GM15510 (cell line): ENCODE measurements around the gene TESMIN.

Experiments
- POLR2A ChIP-seq: IDR thresholded peaks from 3 replicates; pipeline ENCODE4 v1.6.1; 2011; ENCODE audit warnings: borderline replicate concordance; ENCODE audit not compliant: insufficient read length; ENCODE audit errors: extremely low read depth

TESMIN gene

DNA sequence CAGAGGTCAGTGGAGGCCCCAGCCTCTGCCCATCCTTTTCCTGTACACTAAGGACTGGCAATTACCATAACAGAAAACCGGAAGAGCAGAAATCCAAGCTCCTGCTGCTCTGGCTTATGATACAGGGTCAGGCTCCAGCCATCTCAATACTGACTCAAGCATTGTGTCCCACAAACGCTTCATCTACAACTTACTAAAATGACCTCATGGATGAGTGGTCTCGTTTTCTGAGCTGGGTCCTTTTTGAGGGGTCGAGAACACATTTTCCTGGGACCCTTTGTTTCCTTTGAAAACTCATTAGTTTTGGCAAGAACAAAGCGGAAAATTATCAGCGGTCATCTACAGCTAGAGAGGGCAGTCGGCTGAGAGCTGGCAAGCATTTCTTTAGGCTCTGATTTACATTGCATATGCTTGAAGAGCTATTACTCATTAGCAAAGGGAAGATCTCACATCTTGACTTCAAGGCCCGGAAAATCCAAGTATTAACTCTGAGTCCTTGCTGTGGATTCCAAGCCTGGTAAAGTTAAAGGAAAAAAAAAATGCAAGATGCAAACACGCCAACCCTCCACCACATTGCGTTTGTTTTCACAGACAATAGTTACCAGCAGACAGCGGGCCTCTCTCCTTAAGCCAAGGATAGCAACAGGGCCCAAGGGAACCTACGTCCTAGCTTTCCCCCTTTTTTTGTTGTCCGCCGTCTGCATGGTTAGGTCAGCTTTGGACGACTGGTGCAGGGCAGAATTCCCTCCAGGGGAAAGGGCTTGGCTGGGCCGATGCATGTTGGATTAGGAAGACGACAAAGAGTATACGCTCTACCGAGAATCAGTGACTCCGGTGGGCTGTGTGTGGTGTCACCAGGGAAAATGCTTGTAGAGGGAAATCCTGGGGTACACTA is 1.8 kb downstream of the TESMIN start:
- TF ChIP-seq POLR2A = no peak

- TF ChIP-seq POLR2A = no peak
These were observed 3.3 kb downstream of the TESMIN start for GRCh38 chr11:68748061-68748460.

- TF ChIP-seq POLR2A = no peak
These were observed 7.8 kb downstream of the TESMIN start for GRCh38 chr11:68743539-68743938.

GRCh38 chr11:68741463-68741862 is 9.9 kb downstream of the TESMIN start:
- TF ChIP-seq POLR2A = no peak

GRCh38 chr11:68735646-68736045 is 15.7 kb downstream of the TESMIN start:
- TF ChIP-seq POLR2A = no peak

DNA sequence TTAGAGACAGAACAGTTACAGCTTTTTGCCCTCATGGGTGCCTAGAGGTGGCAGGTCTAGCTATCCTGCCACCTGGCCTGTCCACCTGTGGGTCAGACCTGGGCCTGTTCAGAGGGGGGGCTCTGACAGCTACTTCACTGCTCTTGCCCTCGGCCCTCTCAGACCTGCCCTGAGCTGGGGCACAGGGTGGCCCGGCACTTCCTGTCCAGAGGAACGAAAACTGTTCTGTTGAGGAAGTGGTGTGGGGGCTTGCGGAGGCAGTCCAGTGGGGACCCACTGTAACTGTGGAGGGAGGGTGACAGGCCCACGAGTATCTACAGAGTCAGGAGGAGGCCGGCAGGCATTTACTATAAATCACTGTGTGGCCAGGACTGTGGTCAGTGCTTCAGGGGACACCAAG is 16.2 kb downstream of the TESMIN start:
- TF ChIP-seq POLR2A = no peak

- no peak for TF ChIP-seq POLR2A
These were observed 17.2 kb downstream of the TESMIN start for GRCh38 chr11:68734111-68734510.

- no peak for TF ChIP-seq POLR2A
These were observed 23.5 kb downstream of the TESMIN start for GRCh38 chr11:68727783-68728182.

DNA sequence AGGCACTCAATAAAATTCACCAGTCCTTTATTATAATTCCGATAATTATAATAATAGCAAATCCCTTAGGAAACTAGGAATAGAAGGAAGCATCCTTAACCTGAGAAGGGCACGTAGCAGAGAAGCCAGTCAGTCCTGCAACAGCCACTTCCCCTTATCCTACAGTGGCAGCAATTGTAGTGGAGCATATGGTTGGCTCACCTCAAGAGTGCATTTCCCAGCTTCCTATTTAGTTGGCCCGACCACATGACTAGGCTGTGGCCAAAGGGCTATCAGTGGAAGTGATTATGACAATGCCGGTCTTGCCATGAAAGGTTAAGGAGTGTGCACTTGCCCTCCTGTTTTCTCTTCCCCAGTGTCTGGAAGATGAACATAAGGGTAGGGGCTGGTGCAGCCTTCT is 27.0 kb downstream of the TESMIN start:
- TF ChIP-seq POLR2A = no peak

DNA sequence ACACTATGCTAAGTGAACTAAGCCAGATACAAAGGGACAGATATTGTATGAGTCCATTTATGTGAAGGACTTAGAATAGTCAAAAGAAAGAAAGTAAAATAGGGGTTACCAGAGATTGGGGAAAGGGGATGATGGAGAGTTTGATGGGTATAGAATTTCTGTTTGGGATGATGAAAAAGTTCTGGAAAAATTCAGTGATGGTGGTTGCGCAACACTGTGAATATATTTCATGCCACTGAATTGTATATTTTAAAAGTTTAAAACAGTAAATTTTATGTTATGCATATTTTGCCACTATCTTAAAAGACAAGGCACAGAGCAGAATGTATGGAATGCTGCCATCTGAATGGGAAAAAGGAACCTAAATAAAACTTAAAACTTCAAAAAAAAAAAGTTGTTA is 29.2 kb downstream of the TESMIN start:
- no peak for TF ChIP-seq POLR2A

- no peak for TF ChIP-seq POLR2A
These were observed 30.2 kb downstream of the TESMIN start for GRCh38 chr11:68721075-68721474.

- no peak for TF ChIP-seq POLR2A
These were observed 35.7 kb downstream of the TESMIN start for GRCh38 chr11:68715456-68716122.

GRCh38 chr11:68714060-68714856 is 37.1 kb downstream of the TESMIN start:
- no peak for TF ChIP-seq POLR2A

DNA sequence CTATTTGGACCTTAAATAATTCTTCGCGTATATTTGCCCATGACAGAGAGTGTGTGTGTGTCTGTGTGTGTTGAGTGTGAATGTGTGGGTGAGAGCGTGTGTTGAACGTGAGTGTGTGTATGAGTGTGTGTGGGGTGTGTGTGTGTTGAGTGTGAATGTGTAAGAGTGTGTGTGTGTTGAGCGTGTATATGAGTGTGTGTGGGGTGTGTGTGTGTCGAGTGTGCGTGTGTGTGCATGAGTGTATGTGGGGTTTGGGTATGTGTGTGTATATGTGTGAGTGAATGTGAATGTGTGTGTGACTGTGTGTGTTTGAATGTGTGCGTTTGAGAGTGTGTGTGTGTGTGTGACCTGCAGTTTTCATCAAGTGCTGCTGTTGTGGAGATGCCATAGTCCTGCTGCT is 40.2 kb downstream of the TESMIN start:
- no peak for TF ChIP-seq POLR2A

DNA sequence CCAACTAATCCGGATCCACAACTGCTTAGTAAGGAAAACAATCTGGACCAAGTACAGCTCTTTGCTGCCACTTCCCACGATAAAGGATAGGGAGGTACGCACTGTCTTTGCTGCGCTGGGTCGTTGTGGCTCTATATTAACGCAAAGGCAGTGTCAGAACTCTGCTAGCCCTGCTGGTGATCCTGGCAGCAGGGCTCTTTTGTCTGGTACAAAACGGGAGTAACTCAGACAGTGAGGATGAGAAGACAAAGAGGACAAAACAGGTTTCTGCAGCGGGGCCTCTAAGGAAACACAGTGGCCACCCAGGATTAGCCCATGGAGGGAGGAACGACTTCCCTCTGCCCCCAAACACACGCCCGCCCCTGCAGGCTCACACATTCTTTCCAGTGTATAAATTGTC is 40.9 kb downstream of the TESMIN start:
- no peak for TF ChIP-seq POLR2A
